Vagina (tissue), 2 donors: Measurements from ENCODE around the gene GATM.

Experiments used
- POLR2A ChIP-seq, 2 donors: fragments of 450-650 bp; IDR thresholded peaks; one replicate each; pipeline ENCODE4 v1.6.1; 2017; ENCODE audit warnings: antibody characterized with exemption in 2 of 2, mild to moderate bottlenecking in 2 of 2, moderate library complexity in 2 of 2
- POLR2AphosphoS5 ChIP-seq, 2 donors: sonication (generic); formaldehyde crosslinking; IDR thresholded peaks; one replicate each; pipeline ENCODE4 v1.9.0; 2017; ENCODE audit warnings: antibody characterized with exemption in 2 of 2, mild to moderate bottlenecking in 2 of 2, low read depth in 1 of 2; ENCODE audit not compliant: insufficient read depth in 1 of 2
- TF ChIP-seq, protein P1 (sequence below), 3 experiments: fragments of 450-650 bp in 2 of 3; fragments of 200-600 bp in 1 of 3; sonication (generic) in 1 of 3; IDR thresholded peaks; one replicate each; pipeline ENCODE4 v1.5.1; 2017 to 2019; ENCODE audit warnings: antibody characterized with exemption in 3 of 3, mild to moderate bottlenecking in 2 of 3, moderate library complexity in 2 of 3

DNA sequence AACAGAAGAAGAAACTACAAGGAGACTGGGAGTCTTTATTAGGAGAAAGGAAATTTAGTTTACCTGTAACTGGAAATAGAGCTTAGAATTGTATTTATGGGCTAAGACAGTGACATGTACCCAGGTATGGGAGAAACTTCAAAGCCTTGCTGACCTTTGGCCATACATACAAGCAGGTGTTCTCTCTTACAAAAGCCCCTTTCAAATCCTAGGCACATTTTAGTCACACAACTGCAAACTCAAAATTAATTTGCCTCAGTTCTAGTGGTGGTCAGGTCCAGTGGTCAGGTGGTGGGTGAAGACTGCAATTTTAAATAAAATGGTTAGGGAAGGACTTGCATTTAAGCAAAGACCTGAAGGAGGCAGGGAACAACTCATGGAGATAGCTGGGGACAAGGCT lies 30.4 kb downstream of the GATM start:
- TF ChIP-seq, protein P1, sequence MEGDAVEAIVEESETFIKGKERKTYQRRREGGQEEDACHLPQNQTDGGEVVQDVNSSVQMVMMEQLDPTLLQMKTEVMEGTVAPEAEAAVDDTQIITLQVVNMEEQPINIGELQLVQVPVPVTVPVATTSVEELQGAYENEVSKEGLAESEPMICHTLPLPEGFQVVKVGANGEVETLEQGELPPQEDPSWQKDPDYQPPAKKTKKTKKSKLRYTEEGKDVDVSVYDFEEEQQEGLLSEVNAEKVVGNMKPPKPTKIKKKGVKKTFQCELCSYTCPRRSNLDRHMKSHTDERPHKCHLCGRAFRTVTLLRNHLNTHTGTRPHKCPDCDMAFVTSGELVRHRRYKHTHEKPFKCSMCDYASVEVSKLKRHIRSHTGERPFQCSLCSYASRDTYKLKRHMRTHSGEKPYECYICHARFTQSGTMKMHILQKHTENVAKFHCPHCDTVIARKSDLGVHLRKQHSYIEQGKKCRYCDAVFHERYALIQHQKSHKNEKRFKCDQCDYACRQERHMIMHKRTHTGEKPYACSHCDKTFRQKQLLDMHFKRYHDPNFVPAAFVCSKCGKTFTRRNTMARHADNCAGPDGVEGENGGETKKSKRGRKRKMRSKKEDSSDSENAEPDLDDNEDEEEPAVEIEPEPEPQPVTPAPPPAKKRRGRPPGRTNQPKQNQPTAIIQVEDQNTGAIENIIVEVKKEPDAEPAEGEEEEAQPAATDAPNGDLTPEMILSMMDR (IDR thresholded peaks at IDR 0.05): no peak
- no peak for TF ChIP-seq POLR2A (IDR thresholded peaks at IDR 0.05)
- no peak for TF ChIP-seq POLR2AphosphoS5 (IDR thresholded peaks at IDR 0.05; ENCODE audit: insufficient read depth in 1 of 2, low read depth in 1 of 2)
